IMR-90 (cell line): ENCODE results near the gene NXN. TPM values are rescaled to one million over a fixed set of nuclear protein-coding genes. Genes with fewer than 3 reads are reported as not detected.

Experiments
- ATAC-seq: fragments of 200-7000 bp; cut with Tn5 transposase; 2 replicates; pipeline ENCODE4 v1.9.1; 2020; ENCODE audit warnings: low read depth, mild to moderate bottlenecking, moderate library complexity
- BruUV-seq: library from RNA; stranded (reverse); fragments of 400-500 nt; replicated peaks from 2 replicates; lab custom pipeline; 2021; lab: Mats Ljungman, UMichigan
- CTCF ChIA-PET: fragments of 300-600 bp; formaldehyde crosslinking; extraction: SDS; loops from one replicate; lab custom pipeline; 2021; ENCODE audit warnings: antibody characterized with exemption; lab: Yijun Ruan, JAX
- POLR2A ChIA-PET: fragments of 300-600 bp; sonication (Branson Sonifier 250); formaldehyde crosslinking; loops from one replicate; lab custom pipeline; 2022; ENCODE audit warnings: antibody characterized with exemption; ENCODE audit not compliant: unreplicated experiment; lab: Charles Lee
- DNase-seq: peaks from one replicate; pipeline ENCODE4 v3.0.0; 2013
- H2AFZ ChIP-seq: replicated peaks from 2 replicates; pipeline ENCODE3; 2013; ENCODE audit warnings: low read length, mild to moderate bottlenecking; ENCODE audit not compliant: poor library complexity
- H2AK5ac ChIP-seq: 2 replicates; pipeline ENCODE4 v1.6.1; 2013; ENCODE audit warnings: low read depth, low read length, inconsistent platforms
- H2AK9ac ChIP-seq: replicated peaks from 2 replicates; pipeline ENCODE3; 2013; ENCODE audit warnings: mild to moderate bottlenecking, low read depth, low read length, moderate library complexity; ENCODE audit not compliant: poor library complexity
- H2BK120ac ChIP-seq: 2 replicates; pipeline ENCODE4 v1.6.1; 2013; ENCODE audit warnings: low read depth, low read length, inconsistent platforms
- H2BK15ac ChIP-seq: 3 replicates; pipeline ENCODE4 v1.6.1; 2013; ENCODE audit warnings: low read depth, low read length, inconsistent platforms
- H2BK20ac ChIP-seq: 2 replicates; pipeline ENCODE4 v1.6.1; 2013; ENCODE audit warnings: low read depth, mild to moderate bottlenecking, inconsistent platforms, low read length, moderate library complexity
- H2BK5ac ChIP-seq: 2 replicates; pipeline ENCODE4 v1.6.1; 2013; ENCODE audit warnings: mild to moderate bottlenecking, low read depth, low read length, inconsistent platforms; ENCODE audit not compliant: poor library complexity, severe bottlenecking
- H3K14ac ChIP-seq: replicated peaks from 2 replicates; pipeline ENCODE4 v1.6.1; 2013; ENCODE audit warnings: low read depth, low read length, inconsistent platforms
- H3K18ac ChIP-seq: 2 replicates; pipeline ENCODE4 v1.6.1; 2013; ENCODE audit warnings: low read depth, low read length, control low read depth
- H3K23ac ChIP-seq: 2 replicates; pipeline ENCODE4 v1.6.1; 2013; ENCODE audit warnings: low read depth, low read length, inconsistent platforms
- H3K27ac ChIP-seq: 2 replicates; pipeline ENCODE4 v1.5.1; 2013; ENCODE audit warnings: mild to moderate bottlenecking, control low read depth, low read length; ENCODE audit not compliant: insufficient read depth
- H3K27me3 ChIP-seq: 2 replicates; pipeline ENCODE4 v1.6.1; 2013; ENCODE audit warnings: low read length; ENCODE audit not compliant: control insufficient read depth, insufficient read depth
- H3K36me3 ChIP-seq: 2 replicates; pipeline ENCODE4 v1.6.1; 2013; ENCODE audit warnings: low read length, mixed read lengths; ENCODE audit not compliant: control insufficient read depth, insufficient read depth
- H3K4ac ChIP-seq: 2 replicates; pipeline ENCODE4 v1.6.1; 2013; ENCODE audit warnings: low read depth, low read length, inconsistent platforms
- H3K4me1 ChIP-seq: 2 replicates; pipeline ENCODE4 v1.6.1; 2013; ENCODE audit warnings: low read length, mixed read lengths; ENCODE audit not compliant: control insufficient read depth, insufficient read depth
- H3K4me2 ChIP-seq: 2 replicates; pipeline ENCODE4 v1.6.1; 2013; ENCODE audit warnings: low read depth, mild to moderate bottlenecking, control low read depth, low read length, moderate library complexity
- H3K4me3 ChIP-seq: 2 replicates; pipeline ENCODE4 v1.5.1; 2013; ENCODE audit warnings: low read depth, mild to moderate bottlenecking, control low read depth, low read length, moderate library complexity; ENCODE audit not compliant: insufficient read depth
- H3K56ac ChIP-seq: 2 replicates; pipeline ENCODE4 v1.6.1; 2013; ENCODE audit warnings: low read length, inconsistent platforms; ENCODE audit not compliant: insufficient read depth; ENCODE audit errors: extremely low read depth
- H3K79me1 ChIP-seq, 2 experiments: 2 replicates each; pipeline ENCODE4 v1.6.1; 2013; ENCODE audit warnings: low read length in 2 of 2, inconsistent platforms in 1 of 2, low read depth in 1 of 2
- H3K9ac ChIP-seq: 2 replicates; pipeline ENCODE4 v1.6.1; 2013; ENCODE audit warnings: low read depth, low read length, control low read depth
- H3K9me1 ChIP-seq: 2 replicates; pipeline ENCODE4 v1.6.1; 2013; ENCODE audit warnings: low read length, inconsistent platforms; ENCODE audit not compliant: insufficient read depth
- H3K9me3 ChIP-seq: 2 replicates; pipeline ENCODE4 v1.6.1; 2013; ENCODE audit warnings: low read length; ENCODE audit not compliant: control insufficient read depth, insufficient read depth
- H4K20me1 ChIP-seq: 2 replicates; pipeline ENCODE4 v1.6.1; 2013; ENCODE audit warnings: low read length, inconsistent platforms; ENCODE audit not compliant: insufficient read depth
- H4K5ac ChIP-seq: 2 replicates; pipeline ENCODE4 v1.6.1; 2013; ENCODE audit warnings: mild to moderate bottlenecking, low read depth, low read length, control low read depth
- H4K8ac ChIP-seq, 2 experiments: 2 replicates each; pipeline ENCODE4 v1.6.1; 2013; ENCODE audit warnings: low read depth in 2 of 2, low read length in 2 of 2, control low read depth in 1 of 2, inconsistent platforms in 1 of 2
- H4K91ac ChIP-seq: 2 replicates; pipeline ENCODE4 v1.6.1; 2013; ENCODE audit warnings: low read depth, low read length, inconsistent platforms; ENCODE audit not compliant: insufficient read depth
- FOS ChIP-seq: fragments of 150-350 bp; IDR thresholded peaks from 2 replicates; pipeline ENCODE4 v1.6.1; 2016; ENCODE audit warnings: low read depth, low read length
- MAFK ChIP-seq: IDR thresholded peaks from 2 replicates; pipeline ENCODE4 v1.6.1; 2012; ENCODE audit warnings: low read depth, low read length, improper control_type of control experiment
- SMC3 ChIP-seq: fragments of 150-350 bp; IDR thresholded peaks from 2 replicates; pipeline ENCODE4 v1.6.1; 2016; ENCODE audit warnings: low read depth, mild to moderate bottlenecking, antibody characterized with exemption, low read length, moderate library complexity
- WGBS, 2 experiments: methylation state at CpG; one replicate each; pipeline versions ENCODE4 v1.1.5 to v1.1.7; 2013; ENCODE audit warnings: missing lambda C conversion rate in 2 of 2; ENCODE audit not compliant: insufficient read length in 1 of 2; ENCODE audit errors: extremely low coverage in 2 of 2; 5-methylcytosine and 5-hydroxymethylcytosine counted together
- dilution Hi-C: fragments of 300-500 bp; cut with HindIII; formaldehyde crosslinking; loops from one replicate; pipeline ENCODE4 v1.14.3; 2018; ENCODE audit warnings: low sequenced_read_pairs; ENCODE audit not compliant: unreplicated experiment
- in situ Hi-C: fragments of 300-500 bp; cut with MboI; formaldehyde crosslinking; loops from 3 replicates; pipeline ENCODE4 v1.14.3; 2019; ENCODE audit warnings: low sequenced_read_pairs, inconsistent platforms, mixed read lengths
- intact Hi-C: fragments of 100-400 bp; cut with micrococcal nuclease; formaldehyde crosslinking; loops from 2 replicates; pipeline ENCODE4 v1.10.0; 2022
- polyA plus RNA-seq, 3 experiments: library from polyadenylated mRNA; depleted of rRNA; stranded (reverse); fragments of >200 nt; gene quantifications; 2 replicates each; pipeline ENCODE4 v1.2.3, GENCODE V29; 2012; ENCODE audit warnings: low replicate concordance in 1 of 3
- total RNA-seq: library from RNA; depleted of rRNA; stranded (reverse); fragments of >200 nt; gene quantifications from 2 replicates; pipeline ENCODE4 v1.2.3, GENCODE V29; 2012
- TF ChIP-seq, protein P1 (sequence below): fragments of 150-350 bp; IDR thresholded peaks from 2 replicates; pipeline ENCODE4 v1.6.1; 2016; ENCODE audit warnings: low read depth, mild to moderate bottlenecking, low read length, moderate library complexity, borderline replicate concordance
- TF ChIP-seq, protein P2 (sequence below): conservative IDR thresholded peaks from 2 replicates; pipeline ENCODE4 v1.5.1; 2012; ENCODE audit warnings: mild to moderate bottlenecking, low read depth, low read length, improper control_type of control experiment

NXN gene
- total and polyA plus RNA-seq, 2 of the 4 experiments (the other 2 are of a cell fraction): 52.5 to 116 TPM

- no peak overlapping the region; the same call in 1 of the 2 replicates for H3K18ac ChIP-seq
- H3K14ac ChIP-seq: no peak overlapping the region
- intact Hi-C loops: loop anchor here (2.0 kb wide), 1 partner anchor 46 kb away; no protein-coding TSS in a partner anchor
- H3K9me3 ChIP-seq: no peaks in the 10 kb centered on the region
- H2AFZ ChIP-seq: peak overlapping the region; percentile 93
- no peak overlapping the region for H3K4me2 ChIP-seq
- H3K79me1 ChIP-seq: peaks cover 6 to 32% of the 10 kb centered on the region in 2 experiments; a peak in 3 of 4 replicates
- WGBS, 2 experiments: 1% methylated on average over 34 of the region's 42 CpGs; no CpG with 5 or more reads in 1 of the 2 experiments
- DNase-seq: no peak
- H2BK15ac ChIP-seq: no peak overlapping the region
- no peak overlapping the region for H2AK9ac ChIP-seq
- peak; percentile 48 for ATAC-seq
- TF ChIP-seq, protein P1, sequence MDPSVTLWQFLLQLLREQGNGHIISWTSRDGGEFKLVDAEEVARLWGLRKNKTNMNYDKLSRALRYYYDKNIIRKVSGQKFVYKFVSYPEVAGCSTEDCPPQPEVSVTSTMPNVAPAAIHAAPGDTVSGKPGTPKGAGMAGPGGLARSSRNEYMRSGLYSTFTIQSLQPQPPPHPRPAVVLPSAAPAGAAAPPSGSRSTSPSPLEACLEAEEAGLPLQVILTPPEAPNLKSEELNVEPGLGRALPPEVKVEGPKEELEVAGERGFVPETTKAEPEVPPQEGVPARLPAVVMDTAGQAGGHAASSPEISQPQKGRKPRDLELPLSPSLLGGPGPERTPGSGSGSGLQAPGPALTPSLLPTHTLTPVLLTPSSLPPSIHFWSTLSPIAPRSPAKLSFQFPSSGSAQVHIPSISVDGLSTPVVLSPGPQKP: no peak
- no peak for TF ChIP-seq FOS
- TF ChIP-seq MAFK: no peak
- TF ChIP-seq, protein P2, sequence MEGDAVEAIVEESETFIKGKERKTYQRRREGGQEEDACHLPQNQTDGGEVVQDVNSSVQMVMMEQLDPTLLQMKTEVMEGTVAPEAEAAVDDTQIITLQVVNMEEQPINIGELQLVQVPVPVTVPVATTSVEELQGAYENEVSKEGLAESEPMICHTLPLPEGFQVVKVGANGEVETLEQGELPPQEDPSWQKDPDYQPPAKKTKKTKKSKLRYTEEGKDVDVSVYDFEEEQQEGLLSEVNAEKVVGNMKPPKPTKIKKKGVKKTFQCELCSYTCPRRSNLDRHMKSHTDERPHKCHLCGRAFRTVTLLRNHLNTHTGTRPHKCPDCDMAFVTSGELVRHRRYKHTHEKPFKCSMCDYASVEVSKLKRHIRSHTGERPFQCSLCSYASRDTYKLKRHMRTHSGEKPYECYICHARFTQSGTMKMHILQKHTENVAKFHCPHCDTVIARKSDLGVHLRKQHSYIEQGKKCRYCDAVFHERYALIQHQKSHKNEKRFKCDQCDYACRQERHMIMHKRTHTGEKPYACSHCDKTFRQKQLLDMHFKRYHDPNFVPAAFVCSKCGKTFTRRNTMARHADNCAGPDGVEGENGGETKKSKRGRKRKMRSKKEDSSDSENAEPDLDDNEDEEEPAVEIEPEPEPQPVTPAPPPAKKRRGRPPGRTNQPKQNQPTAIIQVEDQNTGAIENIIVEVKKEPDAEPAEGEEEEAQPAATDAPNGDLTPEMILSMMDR: no peak
- TF ChIP-seq SMC3: no peak
- no peak overlapping the region for H4K8ac ChIP-seq
- peaks cover 43% of the 10 kb centered on the region for H4K20me1 ChIP-seq
- H2BK20ac ChIP-seq: no peak overlapping the region
- peak overlapping the region; percentile 91 for H3K27ac ChIP-seq
- ChIA-PET CTCF (interaction anchor here (0.6 kb wide), 1 partner anchor 165 kb away, joined by 3 read pairs; no protein-coding TSS in a partner anchor), POLR2A (interaction anchor here (0.6 kb wide), 1 partner anchor 191 kb away, joined by 22 read pairs; no protein-coding TSS in a partner anchor)
- dilution Hi-C loops: loop anchor here (25.0 kb wide), 1 partner anchor 192 kb away; the partner anchor contains the start of genes GLOD4 and MRM3
- in situ Hi-C loops: no loop called here
- no peak overlapping the region for H4K5ac ChIP-seq
- H3K4me1 ChIP-seq: peaks cover 12% of the 10 kb centered on the region
- H3K4ac ChIP-seq: no peak overlapping the region; the same call in 1 of the 2 replicates
- H2BK5ac ChIP-seq: peak overlapping the region; percentile 68
- no peak overlapping the region for H3K23ac ChIP-seq
- peak overlapping the region; percentile 86 for H3K9ac ChIP-seq
- no peak overlapping the region for H2BK120ac ChIP-seq
- H4K91ac ChIP-seq: no peak overlapping the region; the same call in 1 of the 2 replicates
- H3K27me3 ChIP-seq: no peaks in the 10 kb centered on the region
- peaks cover 4% of the 10 kb centered on the region; the same call in 1 of the 2 replicates for H3K36me3 ChIP-seq
- no TSS peak for BruUV-seq
- peak overlapping the region; percentile 100 for H3K4me3 ChIP-seq
- no peak overlapping the region for H2AK5ac ChIP-seq
- H3K9me1 ChIP-seq: peaks cover 9% of the 10 kb centered on the region
- no peak overlapping the region for H3K56ac ChIP-seq
These were observed 401 bp downstream of the NXN start for GRCh38 chr17:979212-979538.
